ELR (cell line): ENCODE results near the gene TRAPPC8.

ENCODE experiments used
- DNase-seq: peaks from one replicate; pipeline ENCODE4 v3.0.0-alpha.2; 2015; ENCODE audit warnings: low read depth

The TRAPPC8 gene

GRCh38 chr18:31793531-31793930 is 149.4 kb downstream of the TRAPPC8 start:
- DNase-seq, result no peak

DNA sequence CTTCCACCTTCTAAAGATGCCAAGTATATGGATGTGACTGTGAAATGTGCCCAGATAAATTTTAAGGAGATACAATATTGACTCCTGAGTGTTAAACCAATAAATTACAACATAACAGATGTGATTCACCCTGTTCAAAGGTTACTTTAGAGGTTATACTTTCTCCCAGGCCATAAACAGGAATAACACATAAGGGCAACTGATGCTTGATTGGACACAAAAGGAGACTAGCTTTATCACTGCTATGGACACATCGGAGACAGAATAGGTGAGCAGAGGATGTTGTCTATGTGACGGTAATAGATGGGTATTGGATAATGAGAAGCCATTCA is 150.4 kb downstream of the TRAPPC8 start:
- DNase-seq, result no peak

GRCh38 chr18:31791817-31792579 is 150.9 kb downstream of the TRAPPC8 start:
- DNase-seq, result no peak

DNA sequence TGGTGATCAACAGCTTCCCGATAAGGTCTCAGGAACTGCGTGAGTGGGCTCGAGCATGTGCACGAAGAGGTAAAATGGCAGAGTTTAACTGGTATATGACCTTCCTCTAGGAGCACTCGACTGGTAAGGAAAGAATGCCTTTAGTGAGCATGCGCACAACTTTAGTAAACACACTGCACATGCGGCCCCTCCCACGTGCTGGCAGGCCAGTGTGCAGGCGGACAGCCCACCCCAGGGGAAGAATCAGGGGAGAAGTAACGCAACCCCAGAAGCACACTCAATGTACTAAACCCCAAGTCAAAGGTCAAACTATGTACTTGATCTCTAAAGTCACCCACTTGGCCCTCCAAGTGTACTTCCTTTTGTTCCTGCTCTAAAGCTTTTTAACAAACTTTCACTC is 153.5 kb downstream of the TRAPPC8 start:
- DNase-seq, result no peak

DNA sequence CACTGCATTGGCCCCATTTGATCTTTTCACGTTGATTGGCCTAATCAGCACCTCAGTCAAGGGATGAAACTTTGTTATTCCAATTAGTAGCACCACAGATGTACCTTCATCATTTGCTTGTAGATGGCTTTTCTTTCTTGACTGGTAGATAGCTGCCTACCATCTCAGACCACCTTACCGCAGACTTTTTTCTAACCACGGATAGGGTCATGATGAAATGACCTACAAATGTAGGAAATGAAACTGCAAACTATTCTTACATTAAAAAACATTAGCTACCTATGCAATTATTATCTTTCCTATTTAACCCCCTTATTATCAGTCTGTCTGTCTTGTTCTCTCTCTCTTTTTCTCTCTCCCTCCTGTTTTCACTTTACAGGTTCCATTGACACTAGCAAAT is 159.9 kb downstream of the TRAPPC8 start:
- DNase-seq, result no peak
